Astrocyte of the cerebellum (primary cell): ENCODE results near the gene SERPINF2.
"Not testable (repeated sequence)": the region's sequence is repeated elsewhere in the genome, so short reads cannot be mapped to it uniquely, and the experiment has no call there.

Experiments
- DNase-seq: peaks from one replicate; pipeline ENCODE4 v3.0.0-alpha.2; 2011; ENCODE audit warnings: low read depth
- H3K4me3 ChIP-seq: 2 replicates; pipeline ENCODE4 v1.5.1; 2011; ENCODE audit warnings: mild to moderate bottlenecking, low read depth, low read length, moderate library complexity
- in situ Hi-C: cut with HindIII; loops from 2 replicates; pipeline ENCODE4 v1.10.0; 2017; ENCODE audit warnings: low sequenced_read_pairs
- TF ChIP-seq, protein P1 (sequence below): IDR thresholded peaks from 2 replicates; pipeline ENCODE4 v1.5.1; 2012; ENCODE audit warnings: low read length, low read depth, moderate library complexity, mild to moderate bottlenecking; ENCODE audit errors: missing control alignments

Gene SERPINF2

GRCh38 chr17:1716076-1716911 is 26.4 kb upstream of the SERPINF2 start:
- TF ChIP-seq, protein P1, sequence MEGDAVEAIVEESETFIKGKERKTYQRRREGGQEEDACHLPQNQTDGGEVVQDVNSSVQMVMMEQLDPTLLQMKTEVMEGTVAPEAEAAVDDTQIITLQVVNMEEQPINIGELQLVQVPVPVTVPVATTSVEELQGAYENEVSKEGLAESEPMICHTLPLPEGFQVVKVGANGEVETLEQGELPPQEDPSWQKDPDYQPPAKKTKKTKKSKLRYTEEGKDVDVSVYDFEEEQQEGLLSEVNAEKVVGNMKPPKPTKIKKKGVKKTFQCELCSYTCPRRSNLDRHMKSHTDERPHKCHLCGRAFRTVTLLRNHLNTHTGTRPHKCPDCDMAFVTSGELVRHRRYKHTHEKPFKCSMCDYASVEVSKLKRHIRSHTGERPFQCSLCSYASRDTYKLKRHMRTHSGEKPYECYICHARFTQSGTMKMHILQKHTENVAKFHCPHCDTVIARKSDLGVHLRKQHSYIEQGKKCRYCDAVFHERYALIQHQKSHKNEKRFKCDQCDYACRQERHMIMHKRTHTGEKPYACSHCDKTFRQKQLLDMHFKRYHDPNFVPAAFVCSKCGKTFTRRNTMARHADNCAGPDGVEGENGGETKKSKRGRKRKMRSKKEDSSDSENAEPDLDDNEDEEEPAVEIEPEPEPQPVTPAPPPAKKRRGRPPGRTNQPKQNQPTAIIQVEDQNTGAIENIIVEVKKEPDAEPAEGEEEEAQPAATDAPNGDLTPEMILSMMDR, result peak; percentile 6
- DNase-seq, result peak; percentile 100
- H3K4me3 ChIP-seq, result peak overlapping the region; percentile 84
- in situ Hi-C loops, result loop anchor here (5.0 to 10.0 kb wide), 2 partner anchors 49 to 66 kb away; partner anchors contain the start of gene SERPINF1

DNA sequence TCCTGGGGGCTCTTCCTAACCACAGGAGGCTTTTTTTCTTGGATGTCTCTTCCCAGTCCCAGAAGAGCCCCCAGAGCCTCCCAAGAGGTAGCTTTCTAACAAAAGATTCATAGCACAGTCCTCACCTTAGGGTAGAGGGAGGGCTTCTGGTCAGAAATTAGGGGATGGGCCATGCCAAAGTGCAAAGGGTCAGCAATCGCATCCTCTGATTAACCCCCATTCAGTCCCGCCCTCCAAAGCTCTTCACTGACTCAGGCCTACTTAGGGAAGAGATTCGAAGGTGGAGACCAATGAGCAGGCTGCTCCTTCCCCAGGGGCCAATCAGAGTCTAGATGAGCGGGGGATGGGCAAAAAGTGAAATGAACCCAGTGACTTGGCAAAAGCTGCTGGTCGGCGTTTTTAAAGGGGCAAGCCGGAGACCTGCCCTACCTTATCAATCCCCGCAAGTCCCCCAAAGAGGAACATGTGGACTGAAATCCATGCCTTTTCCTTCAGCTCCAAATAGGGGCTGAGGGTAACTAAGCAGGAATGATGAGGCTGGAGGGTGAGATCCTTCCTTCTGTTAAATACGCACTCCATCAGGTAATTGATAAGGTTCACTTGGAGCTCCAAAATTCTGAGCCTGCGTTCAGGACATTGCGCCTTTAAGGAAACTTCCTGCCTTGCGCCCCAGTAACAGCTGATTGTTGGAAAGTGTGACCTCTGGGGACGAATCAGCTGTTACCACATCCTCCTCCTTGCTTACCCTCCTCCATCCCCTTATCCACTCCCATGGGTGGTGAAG is 25.6 kb upstream of the SERPINF2 start:
- peak; percentile 99 for DNase-seq
- TF ChIP-seq, protein P1, result no peak
- H3K4me3 ChIP-seq, result peak overlapping the region; percentile 55
- in situ Hi-C loops, result loop anchor here (5.0 to 10.0 kb wide), 2 partner anchors 48 to 65 kb away; partner anchors contain the start of gene SERPINF1

DNA sequence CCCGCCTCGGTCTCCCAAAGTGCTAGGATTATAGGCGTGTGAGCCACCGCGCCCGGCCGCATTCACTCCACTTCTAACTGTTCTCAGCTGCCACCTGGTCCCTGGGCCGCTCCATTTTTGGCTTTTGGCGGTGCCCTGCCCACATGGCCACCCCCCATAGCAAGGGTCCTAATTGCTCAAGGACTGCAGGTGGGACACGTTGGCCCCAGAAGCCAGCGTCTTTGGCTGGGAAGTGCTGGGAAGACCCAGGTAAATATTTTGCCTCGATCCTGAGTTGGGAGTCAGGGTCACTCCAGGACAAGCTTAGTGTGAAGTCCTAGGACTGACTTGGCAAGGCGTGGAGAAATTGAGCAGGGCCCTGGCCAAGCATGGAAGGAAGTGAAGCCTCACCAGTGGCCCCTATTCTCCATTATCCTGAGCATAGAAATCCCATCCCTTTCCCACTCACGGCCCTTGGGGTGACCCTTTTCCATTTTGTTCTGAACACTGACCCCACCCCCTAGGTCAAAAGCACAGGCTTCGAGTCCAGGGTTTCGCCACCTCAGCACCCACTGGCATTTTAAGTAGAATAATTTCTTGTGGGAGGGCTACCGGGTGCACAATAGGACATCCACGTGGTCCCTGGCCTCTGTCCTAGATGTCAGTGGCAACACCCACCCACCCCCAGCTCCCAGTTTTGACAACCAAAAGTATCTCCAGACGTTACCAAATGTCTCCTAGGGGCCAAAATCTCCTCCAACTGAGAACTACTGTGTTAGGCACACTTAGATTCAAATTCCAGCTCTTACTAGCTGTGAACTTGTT is 24.1 kb upstream of the SERPINF2 start:
- in situ Hi-C loops, result loop anchor here (5.0 to 10.0 kb wide), 2 partner anchors 46 to 64 kb away; partner anchors contain the start of gene SERPINF1
- TF ChIP-seq, protein P1, result no peak
- H3K4me3 ChIP-seq, result no peak overlapping the region
- DNase-seq, result no peak

GRCh38 chr17:1720856-1721386 is 21.8 kb upstream of the SERPINF2 start:
- TF ChIP-seq, protein P1, result peak; percentile 97
- in situ Hi-C loops, result no loop called here
- no peak overlapping the region for H3K4me3 ChIP-seq
- no peak for DNase-seq

GRCh38 chr17:1722022-1722421 is 20.6 kb upstream of the SERPINF2 start:
- in situ Hi-C loops, H3K4me3 ChIP-seq, DNase-seq: not testable (repeated sequence)

DNA sequence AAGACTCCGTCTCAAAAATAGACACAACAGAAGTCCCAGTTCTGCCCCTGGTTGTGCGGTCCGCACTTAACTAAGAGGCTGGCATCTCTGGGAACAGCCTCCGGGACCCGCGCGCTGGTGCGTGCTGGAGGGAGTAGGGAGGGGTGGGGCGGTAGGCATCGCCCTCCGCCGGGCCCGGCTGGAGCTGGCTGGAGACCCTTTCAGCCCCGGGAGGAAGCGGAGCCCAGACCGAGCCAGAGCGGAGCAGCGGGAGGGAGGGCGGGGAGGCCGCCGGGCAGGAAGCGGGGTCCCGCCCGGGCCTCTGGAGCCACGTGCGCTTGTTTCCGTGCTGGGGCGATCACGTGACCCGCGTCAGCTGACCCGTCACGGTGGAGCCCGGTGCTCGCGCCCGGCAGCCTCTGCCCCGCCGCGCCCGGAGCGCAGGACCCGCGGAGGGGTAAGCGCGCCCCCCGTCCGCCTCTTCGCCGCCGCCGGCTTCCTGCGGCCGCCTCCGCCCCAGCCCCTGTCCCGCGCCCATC is 18.3 kb upstream of the SERPINF2 start, which contains the start of gene WDR81:
Gene WDR81, plus strand, starts transcription at position 354 of the 518 bp plus-strand sequence. CDS start 256 bp downstream, outside the sequence.
- in situ Hi-C loops, result no loop called here
- peak within 1 kb of the TSS; percentile 57 for H3K4me3 ChIP-seq
- TF ChIP-seq, protein P1, result no peak
- peak; percentile 44 for DNase-seq
